Neural progenitor cell (in vitro differentiated cells): ENCODE data around the gene GLYATL3. TPM values are rescaled to one million over a fixed set of nuclear protein-coding genes. Genes with fewer than 3 reads are reported as not detected.

Source experiments
- DNase-seq: peaks from one replicate; pipeline ENCODE4 v3.0.0-alpha.2; 2016; ENCODE audit warnings: low spot score
- H2AFZ ChIP-seq: fragments of 200-600 bp; sonication (generic); replicated peaks from 2 replicates; pipeline ENCODE4 v1.6.1; 2016; ENCODE audit warnings: antibody characterized with exemption
- H3F3A ChIP-seq: fragments of 200-600 bp; sonication (generic); 2 replicates; pipeline ENCODE4 v1.6.1; 2016; ENCODE audit warnings: antibody characterized with exemption, low read depth
- H3K27ac ChIP-seq: fragments of 200-600 bp; sonication (generic); 2 replicates; pipeline ENCODE4 v1.5.1; 2016; ENCODE audit warnings: mild to moderate bottlenecking
- H3K27me3 ChIP-seq: fragments of 200-600 bp; sonication (generic); 2 replicates; pipeline ENCODE4 v1.6.1; 2016; ENCODE audit warnings: mild to moderate bottlenecking, moderate library complexity
- H3K36me3 ChIP-seq: fragments of 200-600 bp; sonication (generic); 2 replicates; pipeline ENCODE4 v1.5.1; 2016
- H3K4me1 ChIP-seq: fragments of 200-600 bp; sonication (generic); 2 replicates; pipeline ENCODE4 v1.6.1; 2016; ENCODE audit warnings: mixed run types
- H3K4me2 ChIP-seq: fragments of 200-600 bp; sonication (generic); 2 replicates; pipeline ENCODE4 v1.6.1; 2016
- H3K4me3 ChIP-seq: fragments of 200-600 bp; sonication (generic); 2 replicates; pipeline ENCODE4 v1.5.1; 2016
- H3K79me2 ChIP-seq: fragments of 200-600 bp; sonication (generic); 2 replicates; pipeline ENCODE4 v1.6.1; 2016; ENCODE audit warnings: low read depth
- H3K9ac ChIP-seq: fragments of 200-600 bp; sonication (generic); 2 replicates; pipeline ENCODE4 v1.6.1; 2016
- H3K9me3 ChIP-seq: fragments of 200-600 bp; sonication (generic); 2 replicates; pipeline ENCODE4 v1.5.1; 2016; ENCODE audit warnings: low read depth
- H4K20me1 ChIP-seq: fragments of 200-600 bp; sonication (generic); 2 replicates; pipeline ENCODE4 v1.6.1; 2016; ENCODE audit warnings: low read depth
- H3K27ac Mint-ChIP-seq: 3 replicates; pipeline ENCODE4 v1.8.0; 2021; ENCODE audit warnings: mixed read lengths
- H3K27me3 Mint-ChIP-seq: 2 replicates; pipeline ENCODE4 v1.8.0; 2022; ENCODE audit warnings: low read depth, mild to moderate bottlenecking, inconsistent platforms, moderate library complexity, mixed read lengths; ENCODE audit not compliant: insufficient read depth
- H3K36me3 Mint-ChIP-seq: 3 replicates; pipeline ENCODE4 v1.8.0; 2021; ENCODE audit warnings: mixed read lengths
- H3K4me1 Mint-ChIP-seq: 3 replicates; pipeline ENCODE4 v1.8.0; 2021; ENCODE audit warnings: mixed read lengths
- H3K4me3 Mint-ChIP-seq: 3 replicates; pipeline ENCODE4 v1.8.0; 2021; ENCODE audit warnings: mild to moderate bottlenecking, moderate library complexity, mixed read lengths
- H3K9me3 Mint-ChIP-seq: 3 replicates; pipeline ENCODE4 v1.8.0; 2020; ENCODE audit warnings: mixed read lengths
- CTCF ChIP-seq: fragments of 200-600 bp; sonication (generic); IDR thresholded peaks from 2 replicates; pipeline ENCODE4 v1.5.1; 2017; ENCODE audit warnings: antibody characterized with exemption, mild to moderate bottlenecking
- EZH2 ChIP-seq: fragments of 200-600 bp; sonication (generic); IDR thresholded peaks from 2 replicates; pipeline ENCODE4 v1.6.1; 2017; ENCODE audit warnings: antibody characterized with exemption, mild to moderate bottlenecking, moderate library complexity
- EZH2phosphoT487 ChIP-seq: fragments of 200-600 bp; sonication (generic); IDR thresholded peaks from 2 replicates; pipeline ENCODE4 v1.6.1; 2017; ENCODE audit warnings: antibody characterized with exemption
- total RNA-seq: library from RNA; depleted of rRNA; stranded (reverse); fragments of >200 nt; gene quantifications from 2 replicates; pipeline ENCODE4 v1.2.3, GENCODE V29; 2015; ENCODE audit warnings: low replicate concordance

GLYATL3 gene
- total RNA-seq, 1 donor from 2014 or later: not detected

GRCh38 chr6:49517919-49518318, 18.2 kb downstream of the GLYATL3 start:
- H3K4me1 Mint-ChIP-seq: no peaks in the 10 kb centered on the region

GRCh38 chr6:49519660-49520059, 19.9 kb downstream of the GLYATL3 start:
- Histone ChIP-seq H2AFZ (no peak overlapping the region), H3K4me1 (no peaks in the 10 kb centered on the region), H3K79me2 (no peaks in the 10 kb centered on the region), H3K9me3 (no peaks in the 10 kb centered on the region), H3K27ac (no peak overlapping the region), H3K27me3 (no peaks in the 10 kb centered on the region), H3K9ac (no peak overlapping the region), H3F3A (no peaks in the 10 kb centered on the region), H3K4me3 (no peak overlapping the region), H4K20me1 (no peaks in the 10 kb centered on the region), H3K36me3 (no peaks in the 10 kb centered on the region), H3K4me2 (no peak overlapping the region)
- no peak overlapping the region for H3K4me3 Mint-ChIP-seq
- H3K27ac Mint-ChIP-seq: no peak overlapping the region
- H3K9me3 Mint-ChIP-seq: no peaks in the 10 kb centered on the region
- H3K36me3 Mint-ChIP-seq: no peaks in the 10 kb centered on the region
- H3K4me1 Mint-ChIP-seq: no peaks in the 10 kb centered on the region
- no peaks in the 10 kb centered on the region for H3K27me3 Mint-ChIP-seq
- no peak for DNase-seq
- TF ChIP-seq EZH2: no peak
- TF ChIP-seq EZH2phosphoT487: no peak
- TF ChIP-seq CTCF: no peak

More at GRCh38 chr6:49517919-49518318, 18.2 kb downstream of the GLYATL3 start:
- no peaks in the 10 kb centered on the region for H3K9me3 Mint-ChIP-seq
- TF ChIP-seq CTCF (no peak), EZH2phosphoT487 (no peak), EZH2 (no peak)
- H3K4me3 ChIP-seq: no peak overlapping the region
- H3K4me2 ChIP-seq: no peak overlapping the region
- no peaks in the 10 kb centered on the region for H3K36me3 Mint-ChIP-seq
- no peak overlapping the region for H3K9ac ChIP-seq
- H4K20me1 ChIP-seq: no peaks in the 10 kb centered on the region
- H3K27me3 ChIP-seq: no peaks in the 10 kb centered on the region
- H2AFZ ChIP-seq: no peak overlapping the region
- no peak overlapping the region for H3K27ac Mint-ChIP-seq
- no peaks in the 10 kb centered on the region for H3K27me3 Mint-ChIP-seq
- no peaks in the 10 kb centered on the region for H3K79me2 ChIP-seq
- H3K27ac ChIP-seq: no peak overlapping the region
- no peaks in the 10 kb centered on the region for H3K36me3 ChIP-seq
- H3K4me1 ChIP-seq: no peaks in the 10 kb centered on the region
- no peak overlapping the region for H3K4me3 Mint-ChIP-seq
- H3F3A ChIP-seq: no peaks in the 10 kb centered on the region
- no peak for DNase-seq
- no peaks in the 10 kb centered on the region for H3K9me3 ChIP-seq

- Mint-ChIP-seq H3K4me1 (no peaks in the 10 kb centered on the region), H3K27ac (no peak overlapping the region), H3K9me3 (no peaks in the 10 kb centered on the region), H3K27me3 (no peaks in the 10 kb centered on the region), H3K36me3 (no peaks in the 10 kb centered on the region), H3K4me3 (no peak overlapping the region)
- Histone ChIP-seq H4K20me1 (no peaks in the 10 kb centered on the region), H3K9me3 (no peaks in the 10 kb centered on the region), H3K36me3 (no peaks in the 10 kb centered on the region), H3K4me2 (no peak overlapping the region), H3K4me3 (no peak overlapping the region), H3F3A (no peaks in the 10 kb centered on the region), H3K4me1 (no peaks in the 10 kb centered on the region), H3K79me2 (no peaks in the 10 kb centered on the region), H3K27ac (no peak overlapping the region), H3K27me3 (no peaks in the 10 kb centered on the region), H3K9ac (no peak overlapping the region), H2AFZ (no peak overlapping the region)
- TF ChIP-seq EZH2 (no peak), CTCF (no peak), EZH2phosphoT487 (no peak)
- DNase-seq: no peak
Measured at GRCh38 chr6:49522710-49523593, 23.2 kb downstream of the GLYATL3 start.
